Stomach (tissue), 9 donors: ENCODE results near the gene TGFBI. TPM values are rescaled to one million over a fixed set of nuclear protein-coding genes. Genes with fewer than 3 reads are reported as not detected.

Experiments
- DNase-seq, 2 donors: peaks; one replicate each; pipeline versions ENCODE4 v3.0.0 to v3.0.0-alpha.2; 2013 to 2019
- H3K27ac ChIP-seq, 5 donors: fragments of 200-600 bp in 4 of 5; sonication (generic) in 4 of 5; one replicate each; pipeline ENCODE4 v1.5.1; 2013 to 2019; ENCODE audit warnings: mild to moderate bottlenecking in 1 of 5, moderate library complexity in 1 of 5
- H3K27me3 ChIP-seq, 3 donors: fragments of 200-600 bp; sonication (generic); one replicate each; pipeline ENCODE4 v1.5.1; 2017 to 2019; ENCODE audit warnings: mixed run types in 1 of 3
- H3K36me3 ChIP-seq, 4 donors: fragments of 200-600 bp; sonication (generic); 1 replicate in 3 of 4; 2 replicates in 1 of 4; pipeline ENCODE4 v1.5.1; 2016 to 2019
- H3K4me1 ChIP-seq, 4 donors: fragments of 200-600 bp; sonication (generic); one replicate each; pipeline ENCODE4 v1.5.1; 2016 to 2019
- H3K4me3 ChIP-seq, 4 donors: fragments of 200-600 bp; sonication (generic) in 3 of 4; one replicate each; pipeline ENCODE4 v1.5.1; 2016 to 2019; ENCODE audit warnings: mild to moderate bottlenecking in 1 of 4
- H3K9me3 ChIP-seq, 4 donors: fragments of 200-600 bp; sonication (generic); one replicate each; pipeline ENCODE4 v1.5.1; 2016 to 2019
- CTCF ChIP-seq, 7 experiments: fragments of 450-650 bp in 4 of 7; fragments of 200-600 bp in 3 of 7; sonication (generic) in 3 of 7; IDR thresholded peaks; one replicate each; pipeline ENCODE4 v1.5.1; 2016 to 2019; ENCODE audit warnings: antibody characterized with exemption in 7 of 7, control low read depth in 2 of 7, mild to moderate bottlenecking in 1 of 7
- EP300 ChIP-seq: sonication (generic); formaldehyde crosslinking; IDR thresholded peaks from one replicate; pipeline ENCODE4 v1.6.1; 2017; ENCODE audit warnings: antibody characterized with exemption
- POLR2A ChIP-seq, 4 donors: fragments of 450-650 bp; IDR thresholded peaks; one replicate each; pipeline ENCODE4 v1.6.1; 2016; ENCODE audit warnings: antibody characterized with exemption in 4 of 4, control low read depth in 2 of 4, mild to moderate bottlenecking in 1 of 4, moderate library complexity in 1 of 4
- POLR2AphosphoS5 ChIP-seq, 3 donors: sonication (generic); formaldehyde crosslinking; IDR thresholded peaks; one replicate each; pipeline ENCODE4 v1.6.1; 2016; ENCODE audit warnings: antibody characterized with exemption in 3 of 3
- WGBS, 5 donors: extraction: QIAGEN DNeasy Blood & Tissue Kit in 3 of 5; methylation state at CpG; one replicate each; pipeline versions ENCODE4 v1.1.5 to v1.1.7; 2013 to 2018; 5-methylcytosine and 5-hydroxymethylcytosine counted together
- intact Hi-C: fragments of 100-400 bp; cut with DNase I; formaldehyde crosslinking; loops from one replicate; pipeline ENCODE4 v1.15.1; 2023; ENCODE audit warnings: low total_unique reads
- polyA plus RNA-seq, 3 donors: library from polyadenylated mRNA; stranded (reverse); fragments of 200-250 nt; gene quantifications; one replicate each; pipeline ENCODE4 v1.2.3, GENCODE V29; 2013
- total RNA-seq, 5 donors: library from RNA; depleted of rRNA; stranded (reverse); fragments of >200 nt; gene quantifications; one replicate each; pipeline versions ENCODE4 v1.1.0 to v1.2.3, GENCODE V29; 2014 to 2016
- donor health status: healthy with polysubstance abuse.
- donor health status: Bipolar disorder and iron deficiency.
- donor health status: healthy.

TGFBI gene
- total and polyA plus RNA-seq, 8 donors = 24.5 to 180 (median 62.2) TPM

GRCh38 chr5:136080113-136080482 lies 51.3 kb downstream of the TGFBI start:
- no peaks in the 10 kb centered on the region for H3K36me3 ChIP-seq
- H3K4me1 ChIP-seq = peaks cover 5 to 35% (median 12%) of the 10 kb centered on the region in 4 donors
- no peaks in the 10 kb centered on the region for H3K9me3 ChIP-seq
- peak in 1 of 2 donors; percentile 37 for DNase-seq
- 10 to 72% (median 49%) methylated on average over 13 of the region's 13 CpGs for whole genome bisulfite sequencing, 5 donors
- H3K27me3 ChIP-seq = peaks cover 0 to 8% (median 0%) of the 10 kb centered on the region in 3 donors
- intact Hi-C loops = no loop called here
- H3K4me3 ChIP-seq = peak overlapping the region; percentile 27 to 40 (median 32)
- TF ChIP-seq POLR2A (IDR thresholded peaks at IDR 0.05) (no peak), EP300 (no peak), POLR2AphosphoS5 (IDR thresholded peaks at IDR 0.05) (no peak), CTCF (IDR thresholded peaks at IDR 0.05) (no peak)
- peak overlapping the region in 3 of 5 donors; percentile 70 to 79 (median 76) for H3K27ac ChIP-seq

GRCh38 chr5:136080483-136081216 lies 51.9 kb downstream of the TGFBI start:
- Histone ChIP-seq H3K27me3 (peaks cover 0 to 8% (median 0%) of the 10 kb centered on the region in 3 donors), H3K4me3 (peak overlapping the region; percentile 27 to 40 (median 32)), H3K9me3 (no peaks in the 10 kb centered on the region), H3K27ac (peak overlapping the region; percentile 70 to 80 (median 79)), H3K4me1 (peaks cover 5 to 35% (median 12%) of the 10 kb centered on the region in 4 donors), H3K36me3 (no peaks in the 10 kb centered on the region)
- TF ChIP-seq EP300 = peak; percentile 39
- TF ChIP-seq POLR2A (IDR thresholded peaks at IDR 0.05) = no peak
- TF ChIP-seq CTCF (IDR thresholded peaks at IDR 0.05) = no peak
- peak; percentile 75 to 90 (median 83) for TF ChIP-seq POLR2AphosphoS5 (IDR thresholded peaks at IDR 0.05)
- DNase-seq = peak; percentile 85 to 94
- intact Hi-C loops = no loop called here
- 14 to 68% (median 46%) methylated on average over 29 to 34 of the region's 34 CpGs for WGBS, 5 donors

- WGBS, 5 donors = 46 to 68% (median 54%) methylated on average over 2 of the region's 2 CpGs
- Histone ChIP-seq H3K27me3 (peaks cover 0 to 8% (median 0%) of the 10 kb centered on the region in 3 donors), H3K36me3 (no peaks in the 10 kb centered on the region), H3K9me3 (no peaks in the 10 kb centered on the region), H3K27ac (peak overlapping the region in 4 of 5 donors; percentile 70 to 79 (median 78)), H3K4me3 (peak overlapping the region in 1 of 4 donors; percentile 40), H3K4me1 (peaks cover 5 to 35% (median 12%) of the 10 kb centered on the region in 4 donors)
- TF ChIP-seq POLR2AphosphoS5 (IDR thresholded peaks at IDR 0.05) (no peak), POLR2A (IDR thresholded peaks at IDR 0.05) (no peak), CTCF (IDR thresholded peaks at IDR 0.05) (no peak), EP300 (no peak)
- intact Hi-C loops = no loop called here
- peak in 1 of 2 donors; percentile 40 for DNase-seq
Measured at GRCh38 chr5:136081217-136081591, 52.4 kb downstream of the TGFBI start.

- intact Hi-C loops = no loop called here
- Histone ChIP-seq H3K4me3 (no peak overlapping the region), H3K9me3 (no peaks in the 10 kb centered on the region), H3K27me3 (peaks cover 0 to 8% (median 0%) of the 10 kb centered on the region in 3 donors), H3K4me1 (peaks cover 5 to 38% (median 13%) of the 10 kb centered on the region in 4 donors), H3K36me3 (no peaks in the 10 kb centered on the region), H3K27ac (peak overlapping the region in 1 of 5 donors; percentile 11)
- DNase-seq = peak; percentile 68 to 92
- WGBS, 5 donors = 23 to 29% (median 26%) methylated on average over 8 of the region's 8 CpGs
- TF ChIP-seq POLR2AphosphoS5 (IDR thresholded peaks at IDR 0.05) (peak in 1 of 3 donors; percentile 46), EP300 (no peak), POLR2A (IDR thresholded peaks at IDR 0.05) (no peak), CTCF (IDR thresholded peaks at IDR 0.05) (peak in 5 of 7 experiments; percentile 57 to 84 (median 76))
Measured at GRCh38 chr5:136082390-136083193, 53.8 kb downstream of the TGFBI start.
